Kidney (tissue), 14 donors: Measurements from ENCODE around the gene FAM83E. TPM values are rescaled to one million over a fixed set of nuclear protein-coding genes. Genes with fewer than 3 reads are reported as not detected.

Experiments
- DNase-seq, 5 donors: peaks; one replicate each; pipeline ENCODE4 v3.0.0-alpha.2; 2013 to 2020
- FAIRE-seq: peaks from 2 replicates; lab custom pipeline; 2012; peaks lifted over from hg19 to GRCh38; lab: Jason Lieb, UNC
- H3K27ac ChIP-seq, 2 donors: one replicate each; pipeline ENCODE4 v1.7.0; 2013; ENCODE audit warnings: low read depth in 2 of 2, low read length in 2 of 2, inconsistent platforms in 1 of 2
- H3K27me3 ChIP-seq: one replicate; pipeline ENCODE4 v1.7.1; 2013; ENCODE audit warnings: low read length, inconsistent platforms; ENCODE audit not compliant: control insufficient read depth, insufficient read depth
- H3K36me3 ChIP-seq, 3 donors: one replicate each; pipeline versions ENCODE4 v1.7.0 to v1.7.1; 2013; ENCODE audit warnings: low read length in 3 of 3, control low read depth in 1 of 3, inconsistent platforms in 1 of 3; ENCODE audit not compliant: insufficient read depth in 3 of 3, control insufficient read depth in 2 of 3
- H3K4me1 ChIP-seq, 3 donors: one replicate each; pipeline versions ENCODE4 v1.7.0 to v1.7.1; 2013; ENCODE audit warnings: low read length in 3 of 3, inconsistent platforms in 1 of 3, low read depth in 1 of 3; ENCODE audit not compliant: control insufficient read depth in 2 of 3, insufficient read depth in 2 of 3
- H3K4me3 ChIP-seq, 3 donors: one replicate each; pipeline versions ENCODE4 v1.7.0 to v1.8.1; 2013; ENCODE audit warnings: low read length in 3 of 3, control low read depth in 1 of 3, inconsistent platforms in 1 of 3
- H3K9ac ChIP-seq, 3 donors: one replicate each; pipeline versions ENCODE4 v1.7.0 to v1.7.1; 2013; ENCODE audit warnings: low read length in 3 of 3, control low read depth in 1 of 3, inconsistent platforms in 1 of 3
- H3K9me3 ChIP-seq, 3 donors: one replicate each; pipeline versions ENCODE4 v1.7.0 to v1.7.1; 2013; ENCODE audit warnings: low read length in 3 of 3, control low read depth in 1 of 3, inconsistent platforms in 1 of 3; ENCODE audit not compliant: control insufficient read depth in 2 of 3, insufficient read depth in 1 of 3
- intact Hi-C: fragments of 100-400 bp; cut with DNase I; formaldehyde crosslinking; loops from one replicate; pipeline ENCODE4 v1.11.1; 2022
- polyA plus RNA-seq: library from polyadenylated mRNA; stranded (reverse); fragments of 350-450 nt; fragmentation: Illumina TruSeq; extraction: RNeasy Lipid Tissue Mini Kit (QIAGEN cat#74804); gene quantifications from one replicate; pipeline ENCODE4 v1.2.3, GENCODE V29; 2014; ENCODE audit warnings: low read depth, low replicate concordance; ENCODE audit not compliant: insufficient read depth
- total RNA-seq: library from RNA; stranded (reverse); fragmentation: NEBNext Ultra II Directional; extraction: Animal tissue kit (Norgen Biotek cat#: 25700); gene quantifications from one replicate; pipeline ENCODE4 v1.2.1, GENCODE V29; 2021
- TF ChIP-seq, protein P1 (sequence below): IDR thresholded peaks from 3 replicates; pipeline ENCODE4 v1.5.1; 2012; ENCODE audit warnings: mild to moderate bottlenecking, moderate library complexity, borderline replicate concordance; ENCODE audit not compliant: insufficient read depth; ENCODE audit errors: extremely low read depth
- donor health status: control.
- donor health status: control.
- donor health status: control.
- donor health status: control.
- donor health status: control.
- donor health status: DM: yes; HTN: yes; CAD: no.
- donor health status: Normal renal cell carcinoma (clear cell type).

FAM83E gene
- total and polyA plus RNA-seq, 2 donors from 2014 or later, result 0.41 to 15.9 TPM

DNA sequence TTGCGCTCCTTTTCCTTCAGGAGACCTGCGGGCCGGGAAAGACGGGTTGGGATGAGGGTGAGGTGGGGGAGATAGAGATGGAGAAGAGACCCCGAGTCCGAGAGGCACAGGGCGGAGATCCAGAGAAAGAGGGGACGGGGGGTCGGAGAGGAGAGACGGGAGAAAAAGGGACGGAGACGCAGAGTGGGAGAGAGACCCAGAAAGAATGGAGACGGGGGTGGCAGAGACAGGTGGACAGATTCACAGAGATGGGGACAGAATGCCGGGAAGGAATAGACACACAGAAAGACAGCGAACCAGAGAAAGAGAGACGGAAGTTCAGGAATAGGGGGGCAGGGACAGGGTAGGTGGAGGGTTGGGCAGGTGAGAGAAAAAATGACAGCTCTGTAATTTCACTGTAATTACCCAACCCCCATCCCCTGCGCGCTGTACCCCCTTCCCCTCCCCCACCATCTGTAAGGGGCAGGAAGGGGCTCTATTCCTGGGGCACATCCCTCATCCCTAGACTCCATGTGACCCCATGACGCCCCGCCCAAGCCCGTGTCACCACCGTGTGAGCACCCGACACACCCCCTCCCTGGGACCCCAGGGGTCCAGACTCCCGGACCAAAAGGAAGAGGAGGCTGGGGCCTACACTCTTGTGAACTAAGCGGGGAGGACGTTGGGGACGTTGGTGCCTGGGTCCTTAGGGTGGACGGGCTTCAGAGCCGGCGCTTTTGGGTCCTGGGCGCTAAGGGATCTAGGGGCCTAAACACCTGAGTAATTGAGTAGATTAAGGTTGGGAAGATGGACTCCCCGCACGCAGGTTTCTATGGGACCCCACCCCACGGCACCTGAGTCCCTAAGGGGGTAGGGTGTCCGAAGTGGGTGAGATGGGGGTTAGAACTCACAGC is 21.3 kb upstream of the FAM83E start:
- Histone ChIP-seq H3K36me3 (peaks cover 0 to 5% (median 3%) of the 10 kb centered on the region in 3 donors), H3K27ac (peak overlapping the region; percentile 98 to 99), H3K9ac (peak overlapping the region; percentile 44 to 96 (median 80)), H3K27me3 (no peaks in the 10 kb centered on the region), H3K9me3 (no peaks in the 10 kb centered on the region), H3K4me3 (peak overlapping the region; percentile 62 to 93 (median 78)), H3K4me1 (peaks cover 8 to 32% (median 30%) of the 10 kb centered on the region in 3 donors)
- intact Hi-C loops, result no loop called here
- DNase-seq, result peak in 3 of 5 donors; percentile 65 to 88 (median 87)
- TF ChIP-seq, protein P1, sequence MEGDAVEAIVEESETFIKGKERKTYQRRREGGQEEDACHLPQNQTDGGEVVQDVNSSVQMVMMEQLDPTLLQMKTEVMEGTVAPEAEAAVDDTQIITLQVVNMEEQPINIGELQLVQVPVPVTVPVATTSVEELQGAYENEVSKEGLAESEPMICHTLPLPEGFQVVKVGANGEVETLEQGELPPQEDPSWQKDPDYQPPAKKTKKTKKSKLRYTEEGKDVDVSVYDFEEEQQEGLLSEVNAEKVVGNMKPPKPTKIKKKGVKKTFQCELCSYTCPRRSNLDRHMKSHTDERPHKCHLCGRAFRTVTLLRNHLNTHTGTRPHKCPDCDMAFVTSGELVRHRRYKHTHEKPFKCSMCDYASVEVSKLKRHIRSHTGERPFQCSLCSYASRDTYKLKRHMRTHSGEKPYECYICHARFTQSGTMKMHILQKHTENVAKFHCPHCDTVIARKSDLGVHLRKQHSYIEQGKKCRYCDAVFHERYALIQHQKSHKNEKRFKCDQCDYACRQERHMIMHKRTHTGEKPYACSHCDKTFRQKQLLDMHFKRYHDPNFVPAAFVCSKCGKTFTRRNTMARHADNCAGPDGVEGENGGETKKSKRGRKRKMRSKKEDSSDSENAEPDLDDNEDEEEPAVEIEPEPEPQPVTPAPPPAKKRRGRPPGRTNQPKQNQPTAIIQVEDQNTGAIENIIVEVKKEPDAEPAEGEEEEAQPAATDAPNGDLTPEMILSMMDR, result no peak
- no peak for FAIRE-seq

DNA sequence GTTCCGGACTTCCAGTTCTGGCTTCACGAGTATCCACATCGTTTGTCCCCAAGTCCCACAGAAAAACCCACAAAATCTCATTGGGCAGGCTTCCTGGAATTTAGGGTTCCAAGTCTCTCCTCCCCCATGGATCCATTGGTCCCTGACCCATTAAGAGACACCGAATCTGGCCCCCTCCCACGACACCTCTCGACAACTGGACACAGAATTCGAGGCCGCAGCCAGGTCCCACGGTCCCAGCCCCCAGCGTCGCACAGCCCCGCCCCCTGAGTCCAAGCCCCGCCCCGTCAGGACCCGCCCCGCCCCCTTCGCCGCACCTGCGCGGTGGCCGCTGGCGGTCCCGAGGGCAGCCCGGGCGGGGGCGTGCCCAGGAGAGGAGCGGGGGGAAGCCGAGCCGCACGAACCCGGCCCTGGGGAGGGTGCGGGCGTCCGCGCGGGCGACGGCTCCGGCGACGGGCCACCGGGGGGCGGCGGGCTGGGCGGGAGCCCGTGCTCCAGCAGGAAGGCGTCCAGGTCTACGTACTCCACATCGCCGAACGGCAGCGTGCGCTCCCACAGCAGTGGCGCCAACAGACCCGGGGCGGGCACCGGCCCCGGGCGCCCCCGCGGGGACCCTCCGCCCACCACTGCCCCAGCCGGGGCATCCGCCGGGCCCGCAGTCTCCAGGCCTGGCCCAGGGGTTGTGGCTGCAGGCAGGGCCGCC is 20.5 kb upstream of the FAM83E start:
- intact Hi-C loops, result no loop called here
- TF ChIP-seq, protein P1, result no peak
- DNase-seq, result peak; percentile 63 to 93 (median 78)
- no peak for FAIRE-seq
- H3K4me3 ChIP-seq, result peak overlapping the region; percentile 11 to 93 (median 62)
- H3K36me3 ChIP-seq, result peaks cover 0 to 6% (median 5%) of the 10 kb centered on the region in 3 donors
- no peaks in the 10 kb centered on the region for H3K9me3 ChIP-seq
- peak overlapping the region in 2 of 3 donors; percentile 34 to 96 for H3K9ac ChIP-seq
- no peaks in the 10 kb centered on the region for H3K27me3 ChIP-seq
- H3K4me1 ChIP-seq, result peaks cover 8 to 34% (median 32%) of the 10 kb centered on the region in 3 donors
- H3K27ac ChIP-seq, result peak overlapping the region; percentile 98 to 99

DNA sequence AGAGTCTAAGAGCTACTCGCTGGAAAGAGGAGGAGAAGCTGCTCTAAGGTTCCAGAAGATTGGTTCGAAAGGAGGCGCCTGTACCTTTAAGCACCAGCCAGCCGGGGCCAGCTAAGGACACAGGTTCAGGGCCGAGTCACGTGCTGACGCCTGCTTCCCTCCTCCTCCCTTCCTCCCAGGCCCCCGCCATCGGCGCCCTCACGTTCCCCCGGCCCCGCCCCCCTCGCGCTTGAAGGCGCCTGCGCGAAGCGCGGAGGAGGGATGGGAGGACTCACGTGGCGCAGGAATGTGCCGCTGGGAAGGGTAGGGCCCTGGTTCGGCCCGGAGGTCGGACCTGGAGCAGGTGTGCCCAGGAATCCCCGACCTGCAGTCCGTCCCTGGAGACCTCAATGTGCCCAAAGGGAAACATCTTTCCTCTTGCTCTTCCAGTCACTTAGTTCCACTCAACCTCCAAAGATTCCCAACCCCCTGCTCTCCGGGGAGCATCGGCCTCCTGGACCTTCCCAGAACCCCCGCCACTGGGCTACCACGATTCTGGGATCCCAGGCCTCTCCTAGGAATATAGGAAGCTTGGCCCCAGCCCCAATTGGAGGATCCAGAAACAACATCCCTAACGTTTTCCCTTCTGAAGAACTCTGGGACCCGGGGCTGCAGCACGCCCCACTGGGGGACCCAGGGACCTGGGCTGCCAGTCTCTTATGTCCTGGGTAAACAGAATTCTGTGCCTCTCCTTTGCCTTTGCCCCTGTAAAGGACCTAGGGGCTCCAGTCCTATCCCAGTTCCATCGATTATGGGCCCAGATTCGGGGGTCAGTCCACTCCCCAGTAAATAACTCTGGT is 19.8 kb upstream of the FAM83E start:
- H3K36me3 ChIP-seq, result peaks cover 0 to 6% (median 5%) of the 10 kb centered on the region in 3 donors
- FAIRE-seq, result no peak
- H3K9ac ChIP-seq, result peak overlapping the region in 2 of 3 donors; percentile 87 to 97
- peak overlapping the region; percentile 98 to 99 for H3K27ac ChIP-seq
- peak; percentile 97 to 99 (median 98) for DNase-seq
- intact Hi-C loops, result no loop called here
- H3K4me3 ChIP-seq, result peak overlapping the region; percentile 42 to 69 (median 63)
- H3K27me3 ChIP-seq, result no peaks in the 10 kb centered on the region
- peaks cover 8 to 36% (median 34%) of the 10 kb centered on the region in 3 donors for H3K4me1 ChIP-seq
- TF ChIP-seq, protein P1, result no peak
- no peaks in the 10 kb centered on the region for H3K9me3 ChIP-seq
